Fibroblast of villous mesenchyme (primary cell): ENCODE data around the gene SLC22A23. TPM values are rescaled to one million over a fixed set of nuclear protein-coding genes. Genes with fewer than 3 reads are reported as not detected.

Experiments used
- DNase-seq: peaks from one replicate; pipeline ENCODE4 v3.0.0-alpha.2; 2010; ENCODE audit warnings: low read depth
- H3K4me3 ChIP-seq: 2 replicates; pipeline ENCODE4 v1.5.1; 2011; ENCODE audit warnings: low read depth, mild to moderate bottlenecking, low read length
- CTCF ChIP-seq: IDR thresholded peaks from 2 replicates; pipeline ENCODE4 v1.5.1; 2012; ENCODE audit warnings: low read depth, mild to moderate bottlenecking, low read length; ENCODE audit not compliant: insufficient read depth
- total RNA-seq: library from RNA; depleted of rRNA; stranded (reverse); fragments of >200 nt; gene quantifications from 2 replicates; pipeline ENCODE4 v1.2.3, GENCODE V29; 2012

SLC22A23 gene
- total RNA-seq, 1 donor: 2.2 TPM

GRCh38 chr6:3349388-3350251, 107.2 kb downstream of the SLC22A23 start:
- DNase-seq: no peak
- TF ChIP-seq CTCF: no peak
- H3K4me3 ChIP-seq: no peak overlapping the region

- no peak for TF ChIP-seq CTCF
- no peak overlapping the region for H3K4me3 ChIP-seq
- DNase-seq: no peak
Measured at GRCh38 chr6:3348821-3349220, 108.0 kb downstream of the SLC22A23 start.

- no peak overlapping the region for H3K4me3 ChIP-seq
- no peak for DNase-seq
- no peak for TF ChIP-seq CTCF
Measured at GRCh38 chr6:3347826-3348225, 109.0 kb downstream of the SLC22A23 start.

GRCh38 chr6:3347247-3347646, 109.6 kb downstream of the SLC22A23 start:
- no peak overlapping the region for H3K4me3 ChIP-seq
- no peak for TF ChIP-seq CTCF
- DNase-seq: no peak

GRCh38 chr6:3346476-3346875, 110.4 kb downstream of the SLC22A23 start:
- DNase-seq: no peak
- no peak for TF ChIP-seq CTCF
- no peak overlapping the region for H3K4me3 ChIP-seq

- no peak for TF ChIP-seq CTCF
- DNase-seq: no peak
- no peak overlapping the region for H3K4me3 ChIP-seq
Measured at GRCh38 chr6:3345836-3346235, 111.0 kb downstream of the SLC22A23 start.
